GF-D8 (cell line): ENCODE data around the gene USP17L25.
"Not testable (repeated sequence)": the region's sequence is repeated elsewhere in the genome, so short reads cannot be mapped to it uniquely, and the experiment has no call there.

ENCODE experiments used
- DNase-seq: peaks from one replicate; lab custom pipeline; 2025; lab: John Stamatoyannopoulos, UW

USP17L25 gene, protein sequence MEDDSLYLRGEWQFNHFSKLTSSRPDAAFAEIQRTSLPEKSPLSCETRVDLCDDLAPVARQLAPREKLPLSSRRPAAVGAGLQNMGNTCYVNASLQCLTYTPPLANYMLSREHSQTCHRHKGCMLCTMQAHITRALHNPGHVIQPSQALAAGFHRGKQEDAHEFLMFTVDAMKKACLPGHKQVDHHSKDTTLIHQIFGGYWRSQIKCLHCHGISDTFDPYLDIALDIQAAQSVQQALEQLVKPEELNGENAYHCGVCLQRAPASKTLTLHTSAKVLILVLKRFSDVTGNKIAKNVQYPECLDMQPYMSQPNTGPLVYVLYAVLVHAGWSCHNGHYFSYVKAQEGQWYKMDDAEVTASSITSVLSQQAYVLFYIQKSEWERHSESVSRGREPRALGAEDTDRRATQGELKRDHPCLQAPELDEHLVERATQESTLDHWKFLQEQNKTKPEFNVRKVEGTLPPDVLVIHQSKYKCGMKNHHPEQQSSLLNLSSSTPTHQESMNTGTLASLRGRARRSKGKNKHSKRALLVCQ

DNA sequence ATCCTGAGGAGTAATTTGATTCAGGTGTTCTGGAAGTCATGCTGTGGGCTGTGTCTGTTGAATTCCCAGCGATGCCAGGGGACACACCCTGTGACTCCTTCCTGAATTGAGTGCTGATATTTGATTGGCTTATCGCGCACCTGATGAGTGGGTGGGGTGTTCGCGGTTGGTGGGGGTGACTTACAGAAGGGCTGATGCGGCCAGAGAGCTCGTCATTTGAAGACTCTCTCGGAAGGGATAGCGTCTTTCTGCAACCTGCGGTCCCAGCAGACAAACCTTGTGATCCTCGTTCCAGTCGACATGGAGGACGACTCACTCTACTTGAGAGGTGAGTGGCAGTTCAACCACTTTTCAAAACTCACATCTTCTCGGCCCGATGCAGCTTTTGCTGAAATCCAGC is at the start of gene USP17L25:
USP17L25 (plus strand) TSS at position 301 of the 400 bp plus-strand sequence; CDS start at position 301, 0 bp downstream.
- DNase-seq, result not testable (repeated sequence)

DNA sequence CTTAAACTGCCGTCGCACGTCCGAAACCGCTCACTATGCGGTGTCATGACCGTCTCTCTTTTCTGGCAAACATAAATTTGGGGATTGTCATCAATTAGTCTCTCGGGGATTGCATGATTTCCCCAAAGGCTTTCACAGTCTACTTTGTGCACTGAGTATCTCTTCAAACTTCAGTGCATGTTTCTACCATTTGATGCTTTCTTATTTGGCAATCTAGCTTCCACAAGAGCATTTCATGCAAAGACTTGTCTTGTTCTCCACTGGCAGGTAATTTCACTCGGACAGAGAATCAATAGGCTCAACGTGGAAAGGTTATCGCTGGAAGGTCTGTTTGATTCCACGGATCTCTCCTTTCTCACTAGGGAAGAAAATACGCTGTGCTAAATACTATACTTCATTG is 5.5 kb upstream of the USP17L25 start:
- DNase-seq, result not testable (repeated sequence)

DNA sequence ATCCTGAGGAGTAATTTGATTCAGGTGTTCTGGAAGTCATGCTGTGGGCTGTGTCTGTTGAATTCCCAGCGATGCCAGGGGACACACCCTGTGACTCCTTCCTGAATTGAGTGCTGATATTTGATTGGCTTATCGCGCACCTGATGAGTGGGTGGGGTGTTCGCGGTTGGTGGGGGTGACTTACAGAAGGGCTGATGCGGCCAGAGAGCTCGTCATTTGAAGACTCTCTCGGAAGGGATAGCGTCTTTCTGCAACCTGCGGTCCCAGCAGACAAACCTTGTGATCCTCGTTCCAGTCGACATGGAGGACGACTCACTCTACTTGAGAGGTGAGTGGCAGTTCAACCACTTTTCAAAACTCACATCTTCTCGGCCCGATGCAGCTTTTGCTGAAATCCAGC is 4.8 kb upstream of the USP17L25 start, which contains the start of gene USP17L24:
USP17L24 (plus strand) TSS at position 301 of the 400 bp plus-strand sequence; CDS start at position 301, 0 bp downstream.
- not testable (repeated sequence) for DNase-seq

DNA sequence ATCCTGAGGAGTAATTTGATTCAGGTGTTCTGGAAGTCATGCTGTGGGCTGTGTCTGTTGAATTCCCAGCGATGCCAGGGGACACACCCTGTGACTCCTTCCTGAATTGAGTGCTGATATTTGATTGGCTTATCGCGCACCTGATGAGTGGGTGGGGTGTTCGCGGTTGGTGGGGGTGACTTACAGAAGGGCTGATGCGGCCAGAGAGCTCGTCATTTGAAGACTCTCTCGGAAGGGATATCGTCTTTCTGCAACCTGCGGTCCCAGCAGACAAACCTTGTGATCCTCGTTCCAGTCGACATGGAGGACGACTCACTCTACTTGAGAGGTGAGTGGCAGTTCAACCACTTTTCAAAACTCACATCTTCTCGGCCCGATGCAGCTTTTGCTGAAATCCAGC is 4.6 kb downstream of the USP17L25 start, which contains the start of gene USP17L26:
USP17L26 (plus strand) TSS at position 301 of the 400 bp plus-strand sequence; CDS start at position 301, 0 bp downstream.
- DNase-seq, result not testable (repeated sequence)

DNA sequence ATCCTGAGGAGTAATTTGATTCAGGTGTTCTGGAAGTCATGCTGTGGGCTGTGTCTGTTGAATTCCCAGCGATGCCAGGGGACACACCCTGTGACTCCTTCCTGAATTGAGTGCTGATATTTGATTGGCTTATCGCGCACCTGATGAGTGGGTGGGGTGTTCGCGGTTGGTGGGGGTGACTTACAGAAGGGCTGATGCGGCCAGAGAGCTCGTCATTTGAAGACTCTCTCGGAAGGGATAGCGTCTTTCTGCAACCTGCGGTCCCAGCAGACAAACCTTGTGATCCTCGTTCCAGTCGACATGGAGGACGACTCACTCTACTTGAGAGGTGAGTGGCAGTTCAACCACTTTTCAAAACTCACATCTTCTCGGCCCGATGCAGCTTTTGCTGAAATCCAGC is 9.4 kb downstream of the USP17L25 start, which contains the start of gene USP17L5:
USP17L5 (plus strand) TSS at position 301 of the 400 bp plus-strand sequence; CDS start at position 301, 0 bp downstream.
- DNase-seq, result not testable (repeated sequence)

DNA sequence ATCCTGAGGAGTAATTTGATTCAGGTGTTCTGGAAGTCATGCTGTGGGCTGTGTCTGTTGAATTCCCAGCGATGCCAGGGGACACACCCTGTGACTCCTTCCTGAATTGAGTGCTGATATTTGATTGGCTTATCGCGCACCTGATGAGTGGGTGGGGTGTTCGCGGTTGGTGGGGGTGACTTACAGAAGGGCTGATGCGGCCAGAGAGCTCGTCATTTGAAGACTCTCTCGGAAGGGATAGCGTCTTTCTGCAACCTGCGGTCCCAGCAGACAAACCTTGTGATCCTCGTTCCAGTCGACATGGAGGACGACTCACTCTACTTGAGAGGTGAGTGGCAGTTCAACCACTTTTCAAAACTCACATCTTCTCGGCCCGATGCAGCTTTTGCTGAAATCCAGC is 14.1 kb downstream of the USP17L25 start, which contains the start of gene USP17L27:
USP17L27 (plus strand) TSS at position 301 of the 400 bp plus-strand sequence; CDS start at position 301, 0 bp downstream.
- DNase-seq, result not testable (repeated sequence)

DNA sequence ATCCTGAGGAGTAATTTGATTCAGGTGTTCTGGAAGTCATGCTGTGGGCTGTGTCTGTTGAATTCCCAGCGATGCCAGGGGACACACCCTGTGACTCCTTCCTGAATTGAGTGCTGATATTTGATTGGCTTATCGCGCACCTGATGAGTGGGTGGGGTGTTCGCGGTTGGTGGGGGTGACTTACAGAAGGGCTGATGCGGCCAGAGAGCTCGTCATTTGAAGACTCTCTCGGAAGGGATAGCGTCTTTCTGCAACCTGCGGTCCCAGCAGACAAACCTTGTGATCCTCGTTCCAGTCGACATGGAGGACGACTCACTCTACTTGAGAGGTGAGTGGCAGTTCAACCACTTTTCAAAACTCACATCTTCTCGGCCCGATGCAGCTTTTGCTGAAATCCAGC is 18.9 kb downstream of the USP17L25 start, which contains the start of gene USP17L28:
USP17L28 (plus strand) TSS at position 301 of the 400 bp plus-strand sequence; CDS start at position 301, 0 bp downstream.
- not testable (repeated sequence) for DNase-seq

DNA sequence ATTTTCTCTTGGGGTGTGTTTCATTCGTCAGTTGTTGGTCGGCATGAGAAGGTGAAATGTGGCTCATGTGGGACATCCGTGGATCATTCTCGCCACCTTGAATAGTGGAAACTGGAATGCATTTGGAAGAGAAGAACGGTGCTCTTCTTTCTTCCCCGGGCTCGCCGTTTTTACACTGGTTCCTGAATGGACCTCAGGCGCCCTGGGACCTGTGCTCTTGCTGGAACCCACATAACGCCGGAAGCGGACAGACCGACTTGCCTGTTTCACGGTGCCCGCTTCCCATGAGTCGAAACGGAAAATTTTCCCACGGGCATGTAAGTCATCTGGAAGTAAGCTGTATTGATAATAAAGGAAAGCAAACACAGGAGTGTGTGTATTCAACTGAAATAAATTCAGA is 21.2 kb downstream of the USP17L25 start:
- DNase-seq, result not testable (repeated sequence)

DNA sequence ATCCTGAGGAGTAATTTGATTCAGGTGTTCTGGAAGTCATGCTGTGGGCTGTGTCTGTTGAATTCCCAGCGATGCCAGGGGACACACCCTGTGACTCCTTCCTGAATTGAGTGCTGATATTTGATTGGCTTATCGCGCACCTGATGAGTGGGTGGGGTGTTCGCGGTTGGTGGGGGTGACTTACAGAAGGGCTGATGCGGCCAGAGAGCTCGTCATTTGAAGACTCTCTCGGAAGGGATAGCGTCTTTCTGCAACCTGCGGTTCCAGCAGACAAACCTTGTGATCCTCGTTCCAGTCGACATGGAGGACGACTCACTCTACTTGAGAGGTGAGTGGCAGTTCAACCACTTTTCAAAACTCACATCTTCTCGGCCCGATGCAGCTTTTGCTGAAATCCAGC is 23.6 kb downstream of the USP17L25 start, which contains the start of gene USP17L29:
USP17L29 (plus strand) TSS at position 301 of the 400 bp plus-strand sequence; CDS start at position 301, 0 bp downstream.
- not testable (repeated sequence) for DNase-seq

DNA sequence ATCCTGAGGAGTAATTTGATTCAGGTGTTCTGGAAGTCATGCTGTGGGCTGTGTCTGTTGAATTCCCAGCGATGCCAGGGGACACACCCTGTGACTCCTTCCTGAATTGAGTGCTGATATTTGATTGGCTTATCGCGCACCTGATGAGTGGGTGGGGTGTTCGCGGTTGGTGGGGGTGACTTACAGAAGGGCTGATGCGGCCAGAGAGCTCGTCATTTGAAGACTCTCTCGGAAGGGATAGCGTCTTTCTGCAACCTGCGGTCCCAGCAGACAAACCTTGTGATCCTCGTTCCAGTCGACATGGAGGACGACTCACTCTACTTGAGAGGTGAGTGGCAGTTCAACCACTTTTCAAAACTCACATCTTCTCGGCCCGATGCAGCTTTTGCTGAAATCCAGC is 33.1 kb downstream of the USP17L25 start, which contains the start of gene USP17L30:
USP17L30 (plus strand) TSS at position 301 of the 400 bp plus-strand sequence; CDS start at position 301, 0 bp downstream.
- DNase-seq, result not testable (repeated sequence)

DNA sequence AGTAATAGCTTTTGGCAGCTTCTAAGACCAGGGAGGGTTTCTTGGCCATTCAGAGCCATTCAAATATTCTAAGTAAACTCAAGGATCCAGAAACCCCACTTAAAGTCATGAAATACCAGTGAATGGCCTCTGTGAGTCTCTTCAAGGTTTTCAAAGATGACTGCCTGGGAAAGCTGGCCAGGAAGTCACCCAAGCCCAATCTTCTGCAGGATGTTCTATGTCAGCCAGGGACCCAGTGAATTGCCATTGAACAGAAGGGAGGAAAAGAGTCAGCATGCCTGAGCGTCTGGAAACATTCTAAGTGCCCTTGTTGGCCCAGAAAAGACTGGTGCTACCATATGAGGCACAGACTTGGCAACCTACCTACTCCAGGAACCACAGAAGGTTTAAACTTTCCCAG is 50.2 kb downstream of the USP17L25 start:
- DNase-seq, result not testable (repeated sequence)
